HUES48 (cell line): Measurements from ENCODE around the gene KIF9.
"Not testable (repeated sequence)": the region's sequence is repeated elsewhere in the genome, so short reads cannot be mapped to it uniquely, and the experiment has no call there.

ENCODE experiments used
- H3K27ac ChIP-seq: one replicate; pipeline ENCODE4 v1.7.0; 2013; ENCODE audit warnings: low read depth, low read length, inconsistent platforms
- H3K27me3 ChIP-seq: 2 replicates; pipeline ENCODE4 v1.6.1; 2013; ENCODE audit warnings: mild to moderate bottlenecking, low read length; ENCODE audit not compliant: control insufficient read depth, insufficient read depth
- H3K36me3 ChIP-seq: 2 replicates; pipeline ENCODE4 v1.6.1; 2013; ENCODE audit warnings: low read length; ENCODE audit not compliant: control insufficient read depth, insufficient read depth
- H3K4me1 ChIP-seq: 2 replicates; pipeline ENCODE4 v1.6.1; 2013; ENCODE audit warnings: mild to moderate bottlenecking, low read length; ENCODE audit not compliant: control insufficient read depth, insufficient read depth
- H3K4me3 ChIP-seq: 2 replicates; pipeline ENCODE4 v1.5.1; 2013; ENCODE audit warnings: mild to moderate bottlenecking, low read depth, low read length
- H3K9ac ChIP-seq: 2 replicates; pipeline ENCODE4 v1.6.1; 2013; ENCODE audit warnings: mild to moderate bottlenecking, low read depth, low read length, moderate library complexity
- H3K9me3 ChIP-seq: 2 replicates; pipeline ENCODE4 v1.6.1; 2013; ENCODE audit warnings: low read length; ENCODE audit not compliant: control insufficient read depth, insufficient read depth

KIF9 gene

DNA sequence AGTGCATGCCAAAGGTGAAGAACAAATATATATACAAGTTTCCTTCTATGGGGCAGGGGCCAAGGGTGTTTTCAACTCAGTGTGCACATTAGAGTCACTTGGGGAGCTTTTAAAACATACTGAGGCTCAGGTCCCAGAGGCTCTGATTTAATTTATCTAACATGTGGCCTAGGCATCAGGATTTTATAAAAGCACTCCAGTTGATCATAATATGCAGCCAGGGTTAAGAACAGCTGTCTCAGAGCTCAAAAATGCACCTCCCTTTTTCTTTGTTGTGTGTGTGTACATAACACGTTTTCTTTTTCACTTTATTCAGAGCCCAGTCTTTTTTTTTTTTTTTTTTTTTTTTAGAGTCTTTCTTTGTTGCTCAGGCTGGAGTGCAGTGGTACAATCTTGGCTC lies 60.8 kb downstream of the KIF9 start:
- Histone ChIP-seq H3K36me3 (no peaks in the 10 kb centered on the region), H3K27me3 (no peaks in the 10 kb centered on the region), H3K4me1 (no peaks in the 10 kb centered on the region; the same call in 1 of the 2 replicates), H3K4me3 (no peak overlapping the region), H3K27ac (no peak overlapping the region), H3K9ac (no peak overlapping the region), H3K9me3 (no peaks in the 10 kb centered on the region)

DNA sequence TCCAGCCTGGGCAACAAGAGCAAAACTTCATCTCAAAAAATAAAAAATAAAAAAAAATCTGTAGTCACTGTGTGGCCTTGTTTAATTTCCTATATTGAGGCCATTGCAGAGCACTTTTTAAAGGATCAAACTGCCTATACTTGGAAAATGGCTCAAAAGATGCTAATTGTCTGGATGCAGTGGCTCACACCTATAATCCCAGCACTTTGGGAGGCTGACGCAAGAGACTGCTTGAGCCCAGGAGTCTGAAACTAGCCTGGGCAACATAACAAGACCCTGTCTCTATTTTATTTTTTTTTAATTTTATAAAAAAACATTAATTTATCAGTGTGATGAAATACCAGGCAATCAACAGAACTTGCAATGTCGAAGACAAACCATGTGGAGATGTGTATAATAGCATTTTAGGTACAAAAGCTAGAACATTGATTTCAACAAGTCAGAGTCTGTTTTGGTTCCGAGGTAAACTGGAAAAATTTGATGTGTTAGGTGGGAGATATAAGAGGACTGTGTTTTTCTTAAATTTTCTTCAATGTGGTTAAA lies 71.7 kb downstream of the KIF9 start:
- Histone ChIP-seq H3K36me3 (no peaks in the 10 kb centered on the region; the same call in 1 of the 2 replicates), H3K27ac (no peak overlapping the region), H3K9me3 (no peaks in the 10 kb centered on the region), H3K27me3 (no peaks in the 10 kb centered on the region), H3K9ac (no peak overlapping the region), H3K4me1 (no peaks in the 10 kb centered on the region), H3K4me3 (no peak overlapping the region)

DNA sequence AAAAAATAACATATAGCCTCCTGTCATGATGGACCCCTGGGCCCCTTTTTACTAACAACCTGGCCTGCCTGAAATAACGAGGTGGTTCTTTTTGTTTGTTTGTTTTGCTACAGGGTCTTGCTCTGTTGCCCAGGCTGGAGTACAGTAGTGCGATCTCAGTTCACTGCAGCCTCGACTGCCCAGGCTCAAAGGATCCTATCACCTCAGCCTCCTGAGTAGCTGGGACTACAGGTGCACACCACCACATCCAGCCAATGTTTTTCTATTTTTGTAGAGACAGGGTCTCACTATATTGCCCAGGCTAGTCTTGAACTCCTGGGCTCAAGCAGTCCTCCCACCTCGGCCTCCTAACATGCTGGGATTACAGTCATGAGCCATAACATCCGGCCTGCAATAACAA lies 76.6 kb downstream of the KIF9 start:
- not testable (repeated sequence) for H3K9ac ChIP-seq, H3K27ac ChIP-seq, H3K36me3 ChIP-seq, H3K4me1 ChIP-seq, H3K9me3 ChIP-seq, H3K27me3 ChIP-seq, H3K4me3 ChIP-seq

DNA sequence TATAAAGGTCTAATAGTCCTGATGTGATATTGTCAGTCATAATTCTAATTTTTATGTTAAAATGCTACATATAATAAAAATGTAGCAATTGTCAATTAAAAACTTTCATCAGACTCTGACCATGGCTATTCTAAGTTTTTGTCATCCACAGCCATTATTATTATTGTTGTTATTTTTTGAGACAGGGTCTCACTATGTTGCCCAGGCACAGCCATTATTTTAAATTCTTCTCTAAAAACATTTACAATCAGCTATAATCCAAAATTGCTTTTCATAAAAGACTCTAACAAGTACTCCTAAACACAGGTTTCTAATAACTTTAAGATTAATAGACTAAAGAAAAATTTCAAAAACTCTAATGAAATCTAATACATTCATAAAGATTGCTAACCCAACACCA lies 77.7 kb downstream of the KIF9 start:
- no peaks in the 10 kb centered on the region; the same call in 1 of the 2 replicates for H3K36me3 ChIP-seq
- H3K9me3 ChIP-seq, result no peaks in the 10 kb centered on the region
- no peaks in the 10 kb centered on the region for H3K27me3 ChIP-seq
- no peaks in the 10 kb centered on the region for H3K4me1 ChIP-seq
- H3K4me3 ChIP-seq, result no peak overlapping the region
- no peak overlapping the region for H3K27ac ChIP-seq
- no peak overlapping the region for H3K9ac ChIP-seq

DNA sequence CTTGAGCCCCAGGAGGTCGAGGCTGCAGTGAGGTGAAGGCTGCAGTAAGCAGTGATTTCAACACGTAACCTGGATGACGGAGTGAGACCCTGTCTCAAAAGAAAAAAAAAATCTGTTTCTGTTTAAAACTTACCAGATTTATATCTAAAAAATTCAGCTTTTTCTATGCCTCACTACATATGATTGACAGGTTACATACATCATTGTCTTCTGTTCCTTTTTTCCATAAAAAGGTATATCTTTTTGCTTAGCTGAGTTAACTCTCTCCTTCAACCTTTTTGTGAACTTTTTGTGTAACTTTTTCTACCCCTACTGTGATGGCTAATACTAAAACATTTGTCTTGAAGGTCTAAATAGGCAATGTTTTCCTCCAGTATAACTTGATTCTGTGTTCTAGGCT lies 80.1 kb downstream of the KIF9 start:
- H3K4me1 ChIP-seq, result no peaks in the 10 kb centered on the region
- H3K9me3 ChIP-seq, result no peaks in the 10 kb centered on the region
- H3K4me3 ChIP-seq, result no peak overlapping the region
- H3K36me3 ChIP-seq, result no peaks in the 10 kb centered on the region; the same call in 1 of the 2 replicates
- H3K27me3 ChIP-seq, result no peaks in the 10 kb centered on the region
- H3K9ac ChIP-seq, result no peak overlapping the region
- H3K27ac ChIP-seq, result no peak overlapping the region

DNA sequence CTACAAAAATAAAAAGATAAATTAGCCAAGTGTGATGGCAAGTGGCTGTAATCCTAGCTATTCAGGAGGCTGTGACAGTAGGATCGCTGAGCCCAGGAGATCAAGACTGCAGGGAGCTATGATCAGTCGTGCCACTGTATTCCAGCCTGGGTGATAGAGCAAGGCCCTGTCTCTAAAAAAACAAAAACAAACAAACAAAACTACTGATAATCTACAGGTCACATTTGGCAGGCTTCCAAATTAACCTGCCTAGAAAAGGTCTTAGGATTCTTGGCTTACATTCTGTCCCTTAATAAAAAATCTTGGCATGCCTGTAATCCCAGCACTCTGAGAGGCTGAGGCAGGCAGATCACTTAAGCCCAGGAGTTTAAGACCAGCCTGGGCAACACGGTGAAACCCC lies 85.3 kb downstream of the KIF9 start:
- Histone ChIP-seq H3K4me1 (no peaks in the 10 kb centered on the region), H3K9me3 (no peaks in the 10 kb centered on the region), H3K27ac (no peak overlapping the region), H3K4me3 (no peak overlapping the region), H3K27me3 (no peaks in the 10 kb centered on the region), H3K36me3 (no peaks in the 10 kb centered on the region), H3K9ac (no peak overlapping the region)

DNA sequence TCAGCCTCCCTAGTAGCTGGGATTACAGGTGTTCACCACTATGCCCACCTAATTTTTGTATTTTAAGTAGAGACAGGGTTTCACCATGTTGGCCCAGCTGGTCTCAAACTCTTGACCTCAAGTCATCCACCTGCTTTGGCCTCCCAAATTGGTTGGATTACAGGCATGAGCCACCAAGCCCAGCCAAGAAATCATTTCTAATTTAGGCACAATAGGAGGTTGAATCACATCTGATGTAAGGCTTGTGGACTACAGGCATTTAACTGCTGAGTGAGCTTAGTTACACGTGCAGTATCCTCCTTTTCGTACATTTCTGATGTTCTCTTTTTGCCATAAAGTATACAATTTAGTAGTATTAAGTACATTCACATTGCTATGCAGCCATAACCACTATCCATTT lies 87.6 kb downstream of the KIF9 start:
- no peaks in the 10 kb centered on the region for H3K27me3 ChIP-seq
- no peak overlapping the region for H3K9ac ChIP-seq
- H3K4me1 ChIP-seq, result no peaks in the 10 kb centered on the region
- no peak overlapping the region for H3K27ac ChIP-seq
- H3K36me3 ChIP-seq, result no peaks in the 10 kb centered on the region
- no peak overlapping the region for H3K4me3 ChIP-seq
- no peaks in the 10 kb centered on the region for H3K9me3 ChIP-seq

DNA sequence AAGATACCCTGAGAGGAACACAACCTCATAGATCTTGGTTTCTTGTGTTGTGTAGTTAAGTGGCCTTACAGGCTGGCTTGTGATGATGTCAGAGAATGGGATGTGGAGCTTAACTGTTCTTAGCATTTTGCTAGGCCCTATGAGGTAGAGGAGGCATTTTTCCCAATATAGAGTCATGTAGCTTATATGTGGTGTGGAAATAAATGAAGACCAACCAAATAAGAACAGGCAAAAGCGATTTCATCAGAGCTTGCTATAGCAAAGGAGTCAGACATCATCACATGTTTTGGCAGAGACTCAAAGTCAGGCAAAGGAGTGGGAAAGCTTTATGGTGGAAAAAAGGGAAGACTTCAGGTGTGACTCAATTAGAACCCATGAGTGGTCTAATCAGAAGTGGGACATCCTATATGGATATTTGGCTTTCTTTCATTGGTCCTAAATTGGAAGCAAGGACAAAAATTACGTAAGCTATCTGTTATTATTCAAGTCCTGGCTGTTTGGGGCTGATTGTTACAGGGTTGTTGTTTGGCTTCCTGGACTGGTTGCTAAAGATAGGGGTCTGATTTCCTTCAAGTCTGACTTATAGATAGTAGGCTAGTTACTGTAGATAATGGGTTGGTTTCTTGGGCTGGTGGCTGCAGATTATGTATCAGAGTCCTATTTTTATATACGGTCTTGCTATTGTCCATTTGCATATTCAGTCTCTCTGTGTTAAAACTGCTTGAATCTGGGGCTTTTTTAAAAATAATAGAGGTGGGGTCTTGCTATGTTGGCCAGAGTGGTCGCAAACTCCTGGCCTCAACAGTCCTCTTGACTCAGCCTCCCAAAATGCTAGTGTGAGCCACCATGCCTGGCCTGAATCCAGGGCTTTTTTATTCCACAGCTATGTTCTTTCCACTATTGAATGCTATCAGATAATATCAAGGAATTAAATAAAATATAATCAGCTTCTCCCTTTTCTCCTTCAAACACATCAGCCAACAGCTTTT lies 88.4 kb downstream of the KIF9 start:
- no peak overlapping the region for H3K4me3 ChIP-seq
- no peak overlapping the region for H3K27ac ChIP-seq
- H3K27me3 ChIP-seq, result no peaks in the 10 kb centered on the region
- H3K9me3 ChIP-seq, result no peaks in the 10 kb centered on the region
- no peak overlapping the region for H3K9ac ChIP-seq
- H3K4me1 ChIP-seq, result no peaks in the 10 kb centered on the region
- no peaks in the 10 kb centered on the region for H3K36me3 ChIP-seq

DNA sequence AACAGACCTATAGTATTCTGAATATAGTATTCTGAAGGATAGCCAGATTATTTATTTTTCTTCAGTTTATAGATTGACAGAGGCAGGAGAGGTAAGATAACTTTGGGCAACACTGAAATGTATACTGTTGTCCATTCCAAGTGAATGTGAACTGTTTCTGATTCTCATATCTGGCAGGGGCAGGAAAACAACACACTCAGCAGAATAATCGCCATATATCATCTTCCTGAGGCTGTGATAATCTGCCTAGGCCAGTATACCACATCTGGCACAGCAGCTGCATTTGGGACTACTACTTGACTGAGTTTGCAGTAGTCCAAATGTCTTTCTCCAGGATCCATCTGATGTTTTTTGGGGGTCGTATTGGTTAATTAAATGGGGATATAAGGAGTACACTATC lies 96.3 kb downstream of the KIF9 start:
- no peaks in the 10 kb centered on the region for H3K4me1 ChIP-seq
- H3K36me3 ChIP-seq, result peaks cover 3% of the 10 kb centered on the region; the same call in 1 of the 2 replicates
- no peaks in the 10 kb centered on the region for H3K27me3 ChIP-seq
- H3K9ac ChIP-seq, result no peak overlapping the region
- H3K9me3 ChIP-seq, result no peaks in the 10 kb centered on the region
- H3K27ac ChIP-seq, result no peak overlapping the region
- H3K4me3 ChIP-seq, result no peak overlapping the region

DNA sequence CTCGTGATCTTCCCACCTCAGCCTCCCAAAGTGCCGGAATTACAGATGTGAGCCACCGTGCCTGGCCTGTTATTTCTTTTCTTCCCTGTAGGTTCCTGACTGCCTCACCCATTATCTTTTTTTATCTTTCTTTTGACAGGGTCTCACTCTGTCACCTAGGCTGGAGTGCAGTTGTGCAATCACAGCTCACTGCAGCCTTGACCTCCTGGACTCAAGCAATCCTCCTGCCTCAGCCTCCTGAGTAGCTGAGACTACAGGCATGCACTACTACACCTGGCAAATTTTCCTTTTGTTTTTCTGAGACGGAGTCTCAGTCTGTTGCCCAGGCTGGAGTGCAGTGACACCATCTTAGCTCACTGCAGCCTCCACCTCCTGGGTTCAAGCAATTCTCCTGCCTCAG lies 100.9 kb downstream of the KIF9 start:
- H3K27me3 ChIP-seq, H3K27ac ChIP-seq, H3K4me3 ChIP-seq, H3K4me1 ChIP-seq, H3K9me3 ChIP-seq, H3K9ac ChIP-seq: not testable (repeated sequence)
- peaks cover 26% of the 10 kb centered on the region for H3K36me3 ChIP-seq

DNA sequence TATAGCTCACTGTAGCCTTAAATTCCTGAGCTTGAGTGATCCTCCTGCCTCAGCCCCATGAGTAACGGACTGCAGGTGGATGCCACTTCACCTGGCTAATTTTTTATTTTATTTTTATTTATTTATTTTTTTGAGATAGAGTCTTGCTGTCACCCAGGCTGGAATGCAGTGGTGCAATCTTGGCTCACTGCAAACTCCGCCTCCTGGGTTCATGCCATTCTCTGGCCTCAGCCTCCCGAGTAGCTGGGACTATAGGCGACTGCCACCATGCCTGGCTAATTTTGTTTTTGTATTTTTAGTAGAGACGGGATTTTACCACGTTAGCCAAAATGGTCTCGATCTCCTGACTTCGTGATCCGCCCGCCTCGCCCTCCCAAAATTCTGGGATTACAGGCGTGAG lies 102.6 kb downstream of the KIF9 start:
- not testable (repeated sequence) for H3K9ac ChIP-seq, H3K9me3 ChIP-seq, H3K4me3 ChIP-seq, H3K4me1 ChIP-seq, H3K27ac ChIP-seq, H3K27me3 ChIP-seq
- peaks cover 29% of the 10 kb centered on the region; the same call in 1 of the 2 replicates for H3K36me3 ChIP-seq
